ENCODE results near the gene LETM1. TPM values are rescaled to one million over a fixed set of nuclear protein-coding genes. Genes with fewer than 3 reads are reported as not detected.

The LETM1 gene
- total RNA-seq, 1 experiment from 2014 or later = 67.3 TPM

- H3K9ac ChIP-seq (ENCODE audit: low read length) = no peak overlapping the region
- H3K36me3 ChIP-seq (ENCODE audit: control insufficient read depth in 1 of 2, insufficient read depth in 2 of 2, low read length in 2 of 2) = peaks cover 11 to 54% of the 10 kb centered on the region in 2 experiments
- H3K4me2 ChIP-seq (ENCODE audit: low read length) = no peak overlapping the region
- H3K9me2 ChIP-seq (ENCODE audit: insufficient read depth) = no peaks in the 10 kb centered on the region
- H3K27me3 ChIP-seq (ENCODE audit: insufficient read depth, low read length) = no peaks in the 10 kb centered on the region
- ATAC-seq (no peak), DNase-seq (ENCODE audit: low read depth, low spot score) (no peak)
- H2AFZ ChIP-seq (ENCODE audit: low read depth, low read length, poor library complexity, severe bottlenecking) = no peak overlapping the region
- ChIA-PET RAD21 (ENCODE audit: low non-redundant PET in 1 of 2, low total read pairs in 2 of 2, uncharacterized antibody in 2 of 2, unreplicated experiment in 2 of 2) (no interaction called here), POLR2A (no interaction called here), CTCF (interaction anchor here (1.7 to 2.4 kb wide), 2 partner anchors 10 to 12 kb away, joined by 8 to 9 read pairs; no protein-coding TSS in a partner anchor)
- H3K27ac ChIP-seq (ENCODE audit: low read depth, low read length) = no peak overlapping the region
- no peaks in the 10 kb centered on the region for H3K9me3 ChIP-seq (ENCODE audit: control insufficient read depth in 1 of 2, insufficient read depth in 1 of 2, low read depth in 1 of 2, low read length in 2 of 2)
- H4K20me1 ChIP-seq (ENCODE audit: insufficient read depth) = peaks cover 23% of the 10 kb centered on the region
- TF ChIP-seq EZH2 (IDR thresholded peaks at IDR 0.05) = no peak
- no peak for TF ChIP-seq SP1 (IDR thresholded peaks at IDR 0.05; ENCODE audit: low read depth)
- no peak for TF ChIP-seq POLR2AphosphoS5 (IDR thresholded peaks at IDR 0.05; ENCODE audit: low read depth, low read length)
- no peak for TF ChIP-seq REST (IDR thresholded peaks at IDR 0.05; ENCODE audit: low read depth)
- TF ChIP-seq YY1 (IDR thresholded peaks at IDR 0.05; ENCODE audit: extremely low read depth, insufficient replicate concordance, low read depth, low read length) = no peak
- H3K4me3 ChIP-seq (replicated peaks in 1 of 2; ENCODE audit: low read depth in 1 of 2, low read length in 2 of 2) = no peak overlapping the region
- BruUV-seq (replicated peaks) = no TSS peak
- intact Hi-C loops (cut with micrococcal nuclease) = no loop called here
- H3K4me1 ChIP-seq (ENCODE audit: control insufficient read depth in 1 of 2, insufficient read depth in 2 of 2, low read length in 2 of 2) = peaks cover 0 to 6% of the 10 kb centered on the region in 2 experiments; a peak in 2 of 4 replicates
- H3K79me2 ChIP-seq (ENCODE audit: insufficient read depth, low read length) = peaks cover 98% of the 10 kb centered on the region
Observed at GRCh38 chr4:1901127-1901526, 45.2 kb upstream of the LETM1 start.

- BruUV-seq (replicated peaks) = TSS peak; percentile 71
- intact Hi-C loops (cut with micrococcal nuclease) = no loop called here
- no peaks in the 10 kb centered on the region for H3K9me3 ChIP-seq (ENCODE audit: control insufficient read depth in 1 of 2, insufficient read depth in 1 of 2, low read depth in 1 of 2, low read length in 2 of 2)
- H3K9ac ChIP-seq (ENCODE audit: low read length) = no peak overlapping the region
- no peak overlapping the region for H3K4me3 ChIP-seq (replicated peaks in 1 of 2; ENCODE audit: low read depth in 1 of 2, low read length in 2 of 2)
- no peaks in the 10 kb centered on the region for H3K9me2 ChIP-seq (ENCODE audit: insufficient read depth)
- peaks cover 23% of the 10 kb centered on the region for H4K20me1 ChIP-seq (ENCODE audit: insufficient read depth)
- peaks cover 98% of the 10 kb centered on the region for H3K79me2 ChIP-seq (ENCODE audit: insufficient read depth, low read length)
- no peak overlapping the region for H2AFZ ChIP-seq (ENCODE audit: low read depth, low read length, poor library complexity, severe bottlenecking)
- CTCF ChIA-PET = interaction anchor here (1.0 to 2.4 kb wide), 5 partner anchors 10 to 152 kb away, joined by 3 to 9 read pairs (median 7); no protein-coding TSS in a partner anchor
- DNase-seq (ENCODE audit: low read depth, low spot score) (no peak), ATAC-seq (no peak)
- H3K4me1 ChIP-seq (ENCODE audit: control insufficient read depth in 1 of 2, insufficient read depth in 2 of 2, low read length in 2 of 2) = peaks cover 0 to 6% of the 10 kb centered on the region in 2 experiments; a peak in 2 of 4 replicates
- RAD21 ChIA-PET (ENCODE audit: low non-redundant PET in 1 of 2, low total read pairs in 2 of 2, uncharacterized antibody in 2 of 2, unreplicated experiment in 2 of 2) = no interaction called here
- TF ChIP-seq SIN3A (IDR thresholded peaks at IDR 0.05; ENCODE audit: low read depth) = no peak
- no peak for TF ChIP-seq EGR1 (IDR thresholded peaks at IDR 0.05; ENCODE audit: low read depth)
- no peak overlapping the region for H3K27ac ChIP-seq (ENCODE audit: low read depth, low read length)
- no peaks in the 10 kb centered on the region for H3K27me3 ChIP-seq (ENCODE audit: insufficient read depth, low read length)
- no peak overlapping the region for H3K4me2 ChIP-seq (ENCODE audit: low read length)
- POLR2A ChIA-PET = no interaction called here
- peaks cover 11 to 51% of the 10 kb centered on the region in 2 experiments for H3K36me3 ChIP-seq (ENCODE audit: control insufficient read depth in 1 of 2, insufficient read depth in 2 of 2, low read length in 2 of 2)
Observed at GRCh38 chr4:1900624-1901023, 44.7 kb upstream of the LETM1 start.
